Renal cortex interstitium (tissue), 11 donors: ENCODE results near the gene ARMC12. TPM values are rescaled to one million over a fixed set of nuclear protein-coding genes. Genes with fewer than 3 reads are reported as not detected.
"Not testable (repeated sequence)": the region's sequence is repeated elsewhere in the genome, so short reads cannot be mapped to it uniquely, and the experiment has no call there.

ENCODE experiments used
- DNase-seq, 11 donors: peaks; one replicate each; pipeline ENCODE4 v3.0.0-alpha.2; 2013; ENCODE audit warnings: low read depth in 9 of 11, low spot score in 4 of 11; ENCODE audit errors: extremely low read depth in 1 of 11
- polyA plus RNA-seq, 3 donors: library from polyadenylated mRNA; unstranded; fragments of 120-200 nt; gene quantifications; one replicate each; pipeline ENCODE4 v1.2.1, GENCODE V29; 2013; ENCODE audit not compliant: insufficient read length in 3 of 3

Gene ARMC12
- polyA plus RNA-seq, 3 donors = 0.87 to 1.7 (median 1.3) TPM

GRCh38 chr6:35730745-35731413 lies 6.0 kb upstream of the ARMC12 start:
- no peak for DNase-seq

GRCh38 chr6:35731414-35731735 lies 5.5 kb upstream of the ARMC12 start:
- peak in 10 of 11 donors; percentile 67 to 91 (median 87) for DNase-seq

DNA sequence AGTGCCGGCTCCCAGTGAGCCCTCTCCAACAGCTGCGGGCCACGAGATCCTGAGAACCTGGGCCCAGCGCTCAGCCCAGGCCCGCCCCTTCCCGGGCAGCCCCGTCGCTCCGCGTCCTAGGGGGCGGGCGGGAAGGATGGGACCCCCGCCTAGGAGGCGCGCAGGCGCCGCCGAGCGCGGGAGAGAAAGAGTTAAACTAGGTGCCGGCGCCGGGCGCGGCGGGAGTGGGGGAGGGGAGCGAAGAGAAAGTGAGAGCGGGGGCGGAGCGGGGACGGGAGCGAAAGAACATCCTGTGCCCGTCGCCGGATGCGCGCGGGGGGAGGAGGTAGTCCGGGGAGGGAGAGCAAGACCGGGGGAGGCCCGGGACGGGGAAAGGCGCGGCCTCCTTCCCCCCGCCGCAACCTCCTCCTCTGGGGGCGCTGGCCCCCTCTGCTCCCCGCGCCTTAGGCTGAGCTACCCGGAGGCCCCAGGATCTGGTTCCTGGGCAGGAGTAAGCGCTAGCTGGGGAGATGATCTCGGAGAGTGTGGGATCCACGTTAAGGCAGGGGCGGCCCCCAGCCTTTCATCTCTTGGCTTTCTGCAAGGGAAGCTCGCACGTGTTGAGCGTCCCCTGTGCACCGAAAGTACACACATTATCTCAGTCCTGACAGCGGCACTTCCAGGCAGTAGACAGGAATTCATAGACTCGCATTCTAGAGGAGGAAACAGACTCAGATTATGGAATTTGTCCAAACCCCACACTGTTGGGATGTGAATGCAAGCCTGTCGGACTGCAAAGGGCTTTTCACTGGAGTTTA lies 4.9 kb upstream of the ARMC12 start:
- peak in 10 of 11 donors; percentile 63 to 85 (median 76) for DNase-seq

GRCh38 chr6:35733633-35734032 lies 3.2 kb upstream of the ARMC12 start:
- DNase-seq = no peak

DNA sequence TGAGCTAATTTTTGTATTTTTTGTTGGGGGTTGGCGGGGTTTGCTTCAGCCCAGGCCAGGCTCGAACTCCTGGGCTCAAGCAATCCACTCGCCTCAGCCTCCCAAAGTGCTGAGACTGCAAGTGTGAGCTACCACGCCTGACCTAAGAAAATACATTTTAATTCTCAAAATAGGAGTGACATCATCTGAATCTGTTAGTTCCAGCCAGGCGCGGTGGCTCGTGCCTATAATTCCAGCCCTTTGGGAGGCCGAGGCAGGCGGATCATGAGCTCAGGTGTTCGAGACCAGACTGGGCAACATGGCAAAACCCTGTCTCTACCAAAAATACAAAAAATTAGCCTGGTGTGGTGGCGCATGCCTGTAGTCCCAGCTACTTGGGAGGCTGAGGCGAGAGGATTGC lies 2.5 kb upstream of the ARMC12 start:
- not testable (repeated sequence) for DNase-seq

DNA sequence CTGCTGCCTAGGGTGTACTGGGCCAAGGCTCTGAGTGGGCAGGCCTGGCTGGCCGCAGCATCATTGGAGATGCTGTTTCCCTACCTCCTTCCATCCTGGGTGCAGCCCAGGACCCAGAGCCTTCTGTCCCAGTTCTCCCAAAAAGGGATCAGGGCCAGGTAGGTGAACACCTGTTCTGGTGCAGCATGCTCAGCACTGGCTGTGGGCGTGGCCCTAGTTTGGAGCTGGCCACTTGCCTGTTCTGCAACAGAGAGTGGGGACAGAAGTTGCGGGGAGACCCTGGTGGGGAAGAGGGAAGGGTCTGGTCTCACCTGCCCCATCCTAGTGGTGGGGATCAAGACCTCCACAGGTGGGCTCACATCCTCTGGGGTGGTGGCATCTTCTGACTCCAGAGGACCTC lies 1.4 kb upstream of the ARMC12 start:
- no peak for DNase-seq

- DNase-seq = peak in 2 of 11 donors; percentile 59 to 68
Observed at GRCh38 chr6:35736253-35736894, 458 bp upstream of the ARMC12 start.

DNA sequence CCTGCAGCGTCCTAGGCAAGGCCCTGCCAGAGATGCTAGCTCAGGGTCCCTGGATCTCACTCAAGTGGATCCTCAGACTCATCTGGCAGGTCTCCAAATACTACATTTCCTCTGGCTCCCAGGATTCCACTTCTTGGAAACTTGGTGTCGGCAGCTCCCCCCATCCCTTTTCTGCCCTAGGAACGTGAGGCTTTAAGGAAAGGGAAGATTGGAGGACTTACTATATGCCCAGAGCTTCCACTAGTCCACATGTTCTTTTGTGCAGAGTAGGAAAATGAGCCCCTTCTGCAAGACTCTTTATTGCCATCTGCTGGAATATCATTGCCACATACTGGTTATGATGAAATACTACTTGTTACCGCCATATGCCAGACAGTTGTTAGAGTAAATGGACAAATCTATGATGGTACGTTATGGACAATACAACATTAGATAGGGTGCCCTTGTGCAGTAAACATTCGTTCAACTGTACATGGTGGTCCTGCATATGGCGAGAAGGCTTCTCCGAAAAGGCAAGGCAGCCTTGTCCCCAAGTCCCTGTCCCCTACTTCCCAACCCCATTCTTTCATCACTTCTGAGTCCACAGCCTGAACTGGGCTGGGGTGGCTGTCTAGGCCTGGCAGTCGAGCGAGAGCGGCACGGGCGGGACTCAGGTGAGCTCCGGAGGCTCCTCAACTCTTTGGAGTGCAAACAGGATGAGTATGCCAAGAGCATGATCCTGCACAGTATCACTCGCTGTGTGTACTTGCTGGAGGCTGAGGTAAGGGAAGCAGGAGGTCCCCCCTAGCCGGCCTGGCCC lies 780 bp downstream of the ARMC12 start:
- DNase-seq = peak in 4 of 11 donors; percentile 55 to 81 (median 61)

GRCh38 chr6:35739645-35740524 lies 3.1 kb downstream of the ARMC12 start:
- DNase-seq = no peak

DNA sequence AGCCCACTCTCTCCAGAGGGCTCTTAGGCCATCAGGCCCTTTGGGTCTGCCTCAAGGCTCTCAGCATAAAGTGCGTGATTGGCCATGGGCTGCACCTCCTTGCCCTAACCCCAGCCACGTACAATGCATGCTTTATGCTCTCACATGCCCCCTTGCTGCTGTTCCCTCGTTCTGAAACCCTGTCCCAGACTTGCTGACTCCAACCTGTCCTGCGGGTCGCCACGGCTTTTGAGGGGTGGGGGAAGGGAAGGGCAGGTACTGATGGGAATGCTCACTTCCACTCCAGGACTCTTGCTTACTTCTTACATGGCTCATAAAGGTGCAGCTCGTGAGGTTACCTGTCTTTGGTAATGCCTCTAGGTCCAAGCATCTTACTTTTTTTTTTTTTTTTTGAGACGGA lies 6.0 kb downstream of the ARMC12 start:
- DNase-seq = no peak

GRCh38 chr6:35745509-35745908 lies 8.7 kb downstream of the ARMC12 start:
- DNase-seq = no peak

DNA sequence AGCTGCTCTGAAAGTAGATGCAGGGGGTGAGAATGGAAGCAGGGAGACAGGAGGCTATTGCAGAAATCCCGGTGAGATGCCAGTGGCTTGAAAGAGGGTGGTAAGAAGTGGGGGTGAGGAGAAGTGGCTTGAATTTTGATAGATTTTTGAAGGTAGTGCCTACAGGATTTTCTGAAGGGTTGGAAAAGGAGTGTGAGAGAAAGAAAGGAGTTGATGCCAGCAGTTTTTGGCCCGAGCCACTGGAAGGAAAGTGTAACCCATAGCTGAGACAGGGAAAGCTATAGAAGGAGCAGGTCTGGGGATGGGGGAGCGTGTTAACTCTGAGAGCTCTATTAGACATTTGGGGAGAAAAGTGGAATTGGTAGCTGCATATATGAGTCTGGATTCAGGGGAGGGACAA lies 9.7 kb downstream of the ARMC12 start:
- DNase-seq = no peak

GRCh38 chr6:35747877-35748276 lies 11.0 kb downstream of the ARMC12 start:
- no peak for DNase-seq

- DNase-seq = no peak
Observed at GRCh38 chr6:35750557-35750956, 13.7 kb downstream of the ARMC12 start.

DNA sequence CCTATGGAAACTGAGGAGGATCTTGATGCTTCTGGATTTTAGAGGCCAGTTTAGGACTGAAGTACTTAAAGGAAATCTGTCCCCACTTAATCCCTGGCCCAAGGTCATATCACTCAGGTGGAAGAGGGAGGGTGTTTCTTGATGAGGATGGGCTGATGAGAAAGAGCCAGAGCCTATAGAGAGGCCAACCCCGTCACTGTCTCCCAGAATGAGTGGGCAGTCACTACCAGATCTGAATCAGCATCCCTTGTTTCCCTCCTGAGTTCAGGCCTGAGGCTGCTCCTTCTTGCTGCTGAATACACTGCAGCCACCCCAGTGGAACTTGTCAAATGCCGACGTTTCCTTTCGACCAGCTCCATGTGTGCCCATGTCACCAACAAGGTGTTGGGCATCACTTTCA lies 14.8 kb downstream of the ARMC12 start:
- DNase-seq = no peak

GRCh38 chr6:35752330-35752729 lies 15.5 kb downstream of the ARMC12 start:
- no peak for DNase-seq

GRCh38 chr6:35754452-35755277 lies 17.8 kb downstream of the ARMC12 start:
- no peak for DNase-seq
